MM.1S (cell line): Measurements from ENCODE around the gene ALKBH3.

Source experiments
- EZH2 ChIP-seq: fragments of 300-600 bp; sonication (generic); optimal IDR thresholded peaks from 2 replicates; pipeline ENCODE3; 2017; ENCODE audit warnings: low read depth, mild to moderate bottlenecking, antibody characterized with exemption, low read length, mixed read lengths
- EZH2phosphoT487 ChIP-seq: fragments of 300-600 bp; sonication (generic); IDR thresholded peaks from 2 replicates; pipeline ENCODE4 v1.6.1; 2018; ENCODE audit warnings: antibody characterized with exemption, low read length
- TF ChIP-seq, protein P1 (sequence below): fragments of 300-600 bp; sonication (generic); IDR thresholded peaks from 2 replicates; pipeline ENCODE4 v1.5.1; 2016; ENCODE audit warnings: antibody characterized with exemption, low read length, mixed read lengths

DNA sequence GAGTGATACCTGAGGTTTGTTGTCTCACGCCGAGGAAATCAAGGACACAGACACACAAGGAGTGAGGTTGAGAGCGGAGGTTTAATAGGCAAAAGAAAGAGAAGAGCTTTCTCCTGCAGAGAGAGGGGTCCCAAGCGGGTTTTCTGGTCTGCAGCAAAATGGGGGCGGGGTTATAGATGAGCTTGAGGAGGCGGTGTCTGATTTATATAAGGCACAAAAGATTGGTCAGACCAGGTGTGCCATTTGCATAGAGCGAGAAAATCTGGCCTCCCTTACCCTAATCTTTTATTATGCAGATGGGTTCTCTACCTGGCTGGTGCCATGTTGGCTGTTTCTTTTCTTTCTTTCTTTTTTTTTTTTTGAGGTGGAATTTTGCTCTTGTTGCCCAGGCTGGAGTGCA is 73.6 kb downstream of the ALKBH3 start:
- TF ChIP-seq, protein P1, sequence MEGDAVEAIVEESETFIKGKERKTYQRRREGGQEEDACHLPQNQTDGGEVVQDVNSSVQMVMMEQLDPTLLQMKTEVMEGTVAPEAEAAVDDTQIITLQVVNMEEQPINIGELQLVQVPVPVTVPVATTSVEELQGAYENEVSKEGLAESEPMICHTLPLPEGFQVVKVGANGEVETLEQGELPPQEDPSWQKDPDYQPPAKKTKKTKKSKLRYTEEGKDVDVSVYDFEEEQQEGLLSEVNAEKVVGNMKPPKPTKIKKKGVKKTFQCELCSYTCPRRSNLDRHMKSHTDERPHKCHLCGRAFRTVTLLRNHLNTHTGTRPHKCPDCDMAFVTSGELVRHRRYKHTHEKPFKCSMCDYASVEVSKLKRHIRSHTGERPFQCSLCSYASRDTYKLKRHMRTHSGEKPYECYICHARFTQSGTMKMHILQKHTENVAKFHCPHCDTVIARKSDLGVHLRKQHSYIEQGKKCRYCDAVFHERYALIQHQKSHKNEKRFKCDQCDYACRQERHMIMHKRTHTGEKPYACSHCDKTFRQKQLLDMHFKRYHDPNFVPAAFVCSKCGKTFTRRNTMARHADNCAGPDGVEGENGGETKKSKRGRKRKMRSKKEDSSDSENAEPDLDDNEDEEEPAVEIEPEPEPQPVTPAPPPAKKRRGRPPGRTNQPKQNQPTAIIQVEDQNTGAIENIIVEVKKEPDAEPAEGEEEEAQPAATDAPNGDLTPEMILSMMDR = no peak
- TF ChIP-seq EZH2phosphoT487 (no peak), EZH2 (no peak)
